NCI-H1694 treated with DMSO at 0.1 percent for 48 hours (cell line): ENCODE data around the gene INSM1.
"Not testable (repeated sequence)": the region's sequence is repeated elsewhere in the genome, so short reads cannot be mapped to it uniquely, and the experiment has no call there.

Source experiments
- DNase-seq: peaks from one replicate; lab custom pipeline; 2025; lab: John Stamatoyannopoulos, UW

The INSM1 gene

GRCh38 chr20:20367575-20368417 is at the start of gene INSM1:
Gene INSM1 (plus strand): TSS chr20:20368104. CDS start chr20:20368268, 164 bp downstream.
- DNase-seq: peak; percentile 84

DNA sequence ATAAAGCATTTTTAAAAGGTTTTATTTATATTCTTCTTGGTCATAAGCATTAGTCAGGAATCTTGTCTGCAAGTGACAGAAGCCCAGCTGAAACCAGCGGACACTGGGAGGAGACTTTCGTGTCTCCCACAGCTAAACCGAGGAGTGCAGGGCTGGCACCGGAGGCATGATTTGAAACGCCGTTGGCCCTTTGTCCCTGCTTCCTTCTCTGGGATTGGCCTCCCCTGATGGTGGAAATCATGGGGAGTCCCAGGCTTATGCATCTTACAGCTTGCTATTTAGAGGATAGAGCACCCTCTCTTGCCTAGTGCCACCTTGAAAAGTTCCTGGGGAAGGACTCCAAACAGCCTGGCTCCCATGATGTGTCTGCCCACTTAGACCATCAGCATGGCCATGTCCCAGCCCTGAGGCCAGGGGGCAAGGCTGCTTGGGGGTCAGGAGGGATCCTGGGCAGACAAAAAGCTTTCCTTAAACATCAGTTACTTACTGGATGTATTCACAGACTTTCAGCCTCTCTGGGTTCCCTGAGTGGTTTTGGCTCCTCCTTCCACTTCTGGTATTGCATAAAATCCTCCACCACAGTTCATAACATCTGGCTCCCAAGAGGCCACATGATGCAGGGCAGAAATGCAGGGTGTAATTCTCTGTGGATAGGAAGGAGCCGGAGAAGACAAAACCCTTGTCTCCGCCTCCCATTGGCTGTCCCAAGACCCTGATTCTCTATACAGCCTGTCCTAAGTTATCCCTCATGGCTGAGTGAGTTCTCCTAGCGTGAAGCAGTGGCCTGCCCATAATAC is 49.3 kb upstream of the INSM1 start:
- peak; percentile 29 for DNase-seq

DNA sequence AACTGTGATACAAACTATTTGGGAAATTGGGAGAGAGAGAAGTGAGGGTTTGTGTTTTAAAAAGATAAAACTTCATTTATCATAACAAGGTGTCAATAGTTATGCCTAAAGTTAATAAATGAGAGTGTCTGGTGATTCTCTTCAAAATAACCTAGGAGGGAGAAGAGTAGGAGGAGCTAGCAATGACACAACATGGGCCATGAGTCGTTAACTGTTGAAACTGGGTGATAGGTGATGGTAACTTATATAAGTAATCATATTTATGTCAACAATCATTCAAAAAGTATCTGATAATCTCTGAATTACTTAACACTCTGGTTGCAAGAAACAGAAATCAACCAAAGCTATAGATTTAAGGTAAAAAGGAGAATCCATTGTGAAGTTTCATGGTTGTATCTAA is 46.8 kb upstream of the INSM1 start:
- DNase-seq: no peak

- no peak for DNase-seq
These were observed 46.0 kb upstream of the INSM1 start for GRCh38 chr20:20321917-20322316.

DNA sequence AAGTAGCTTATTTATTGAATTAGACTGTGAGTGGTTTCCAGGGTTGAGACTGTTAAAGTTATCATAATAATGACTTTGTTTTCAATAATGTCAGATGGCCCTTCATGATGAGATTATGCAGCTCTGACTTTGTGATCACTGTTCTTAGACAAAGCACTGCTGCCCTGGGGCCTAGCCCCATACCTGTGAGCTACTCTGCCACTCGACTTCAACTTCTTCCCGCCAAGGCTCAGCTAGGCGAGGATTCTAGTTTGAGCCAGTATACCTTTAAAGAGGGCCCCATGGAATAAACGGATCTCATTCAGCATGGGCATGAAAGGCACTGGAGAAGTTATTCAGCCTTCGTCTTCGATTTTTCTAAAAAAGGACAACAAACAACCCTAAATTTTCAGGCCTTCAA is 45.0 kb upstream of the INSM1 start:
- DNase-seq: no peak

DNA sequence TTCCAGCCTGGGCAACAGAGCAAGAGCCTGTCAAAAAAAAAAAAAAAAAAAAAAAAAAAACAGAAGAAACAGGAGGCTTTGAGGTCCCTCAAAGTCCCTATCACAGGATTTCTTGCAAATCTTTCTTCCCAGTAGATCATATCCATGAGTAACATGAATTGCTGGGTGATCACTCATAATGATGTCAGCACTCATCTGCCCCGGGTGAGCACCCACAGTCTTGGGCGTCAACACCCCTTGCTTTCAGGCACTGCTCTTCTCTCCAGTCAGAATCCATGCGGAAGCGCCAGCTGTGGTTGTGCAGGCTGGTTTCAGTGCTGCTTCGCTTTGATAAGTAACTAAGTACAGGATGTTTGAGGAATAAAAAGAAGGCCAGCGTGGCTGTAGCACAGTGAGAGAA is 40.2 kb upstream of the INSM1 start:
- DNase-seq: no peak

DNA sequence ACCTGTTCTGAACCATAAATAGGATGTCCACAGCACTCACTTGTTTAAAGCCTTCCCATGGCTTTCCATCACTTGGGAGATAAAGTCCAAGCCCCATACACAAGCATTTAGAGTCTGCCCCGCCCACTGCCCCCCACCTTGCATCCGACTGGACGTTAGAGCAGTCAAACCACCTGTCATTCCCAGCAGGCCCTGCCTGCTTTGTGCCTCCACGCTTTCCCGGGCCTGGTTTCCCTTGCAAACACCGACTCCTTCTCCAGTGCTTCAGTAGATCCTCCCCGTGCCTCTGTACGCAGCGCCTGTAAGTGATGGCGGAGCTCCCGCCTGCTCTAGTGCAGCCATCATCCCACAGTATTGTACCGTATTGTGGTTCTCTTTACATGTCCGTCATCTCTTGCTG is 38.3 kb upstream of the INSM1 start:
- no peak for DNase-seq

DNA sequence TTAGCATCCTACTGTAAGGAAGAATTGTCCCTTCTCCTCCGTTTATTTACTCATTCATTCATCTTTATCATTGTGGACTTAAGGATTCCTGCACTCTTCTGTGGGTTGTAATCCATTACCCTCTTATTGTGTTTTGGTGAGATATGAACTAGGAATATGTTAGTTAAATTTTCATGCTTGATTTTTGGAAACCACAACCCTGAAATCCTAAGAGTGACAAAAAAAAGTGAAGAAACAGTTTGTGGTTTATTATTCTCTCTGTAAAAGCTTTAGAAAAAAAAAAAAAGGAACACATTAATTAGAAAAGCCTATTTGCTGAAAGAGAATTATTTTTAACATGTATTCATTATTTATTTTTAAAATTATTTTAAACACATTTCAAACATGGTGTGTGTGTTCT is 36.7 kb upstream of the INSM1 start:
- no peak for DNase-seq

GRCh38 chr20:20331817-20332216 is 36.1 kb upstream of the INSM1 start:
- DNase-seq: no peak

- no peak for DNase-seq
These were observed 34.0 kb upstream of the INSM1 start for GRCh38 chr20:20333866-20334265.

- no peak for DNase-seq
These were observed 33.4 kb upstream of the INSM1 start for GRCh38 chr20:20334489-20334888.

- no peak for DNase-seq
These were observed 29.7 kb upstream of the INSM1 start for GRCh38 chr20:20338133-20338730.

DNA sequence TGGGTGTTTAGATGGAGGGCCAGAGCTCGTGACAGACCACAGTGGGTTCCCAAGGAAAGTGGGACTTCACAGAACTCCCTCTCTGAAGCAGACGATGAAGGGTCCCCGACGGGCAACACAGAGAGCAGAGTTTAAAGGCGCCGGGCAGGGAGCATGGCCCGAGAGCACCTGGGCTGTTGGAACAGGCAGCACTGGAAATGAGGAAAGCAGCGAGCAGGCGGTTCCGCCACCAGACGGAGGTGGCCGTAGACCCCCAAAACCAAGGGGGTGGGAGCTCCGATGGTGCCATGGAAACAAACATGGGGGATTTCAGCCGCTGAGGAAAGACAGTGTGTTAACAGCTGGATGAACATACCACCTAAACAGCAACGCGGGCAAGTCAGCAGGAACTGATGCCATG is 27.5 kb upstream of the INSM1 start:
- no peak for DNase-seq

DNA sequence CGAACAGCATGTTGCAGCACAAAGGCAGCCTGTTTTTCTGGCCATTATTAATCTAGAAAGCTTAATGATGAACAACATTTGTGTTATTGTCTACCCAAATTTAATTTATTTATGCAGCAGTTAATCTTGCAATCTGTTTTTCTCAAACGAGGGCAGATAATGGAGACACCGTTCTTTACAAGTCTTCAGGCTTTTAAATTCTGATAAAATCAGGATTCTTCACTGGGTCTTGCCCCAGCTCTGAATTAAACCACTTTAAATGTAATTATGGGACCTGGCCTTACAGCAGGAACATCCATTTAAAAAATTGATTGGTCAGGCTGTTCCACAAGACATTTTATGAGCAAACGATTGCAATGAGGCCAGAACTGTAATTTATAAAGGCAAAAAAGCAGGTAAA is 26.5 kb upstream of the INSM1 start:
- no peak for DNase-seq

DNA sequence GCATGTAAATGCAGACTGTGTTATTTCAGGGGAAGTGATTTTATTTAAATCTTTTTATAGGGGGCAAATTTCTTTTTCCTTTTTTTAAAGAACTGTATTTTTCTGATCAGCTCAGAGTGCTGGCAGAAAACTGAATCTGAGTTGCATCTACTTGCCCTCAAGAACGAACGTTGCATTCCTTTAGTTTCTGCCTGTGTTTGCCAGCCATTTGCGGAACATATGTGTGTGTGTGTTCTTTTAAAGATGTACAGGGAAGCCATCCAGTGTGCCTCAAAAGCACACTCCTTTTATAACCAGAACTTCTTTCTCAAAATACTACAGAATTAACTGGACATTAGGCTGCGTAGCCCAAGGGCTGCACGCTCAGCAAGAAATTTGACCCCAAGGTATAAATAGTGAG is 25.8 kb upstream of the INSM1 start:
- DNase-seq: no peak

- DNase-seq: no peak
These were observed 24.0 kb upstream of the INSM1 start for GRCh38 chr20:20343932-20344331.

GRCh38 chr20:20344476-20344875 is 23.4 kb upstream of the INSM1 start:
- no peak for DNase-seq

DNA sequence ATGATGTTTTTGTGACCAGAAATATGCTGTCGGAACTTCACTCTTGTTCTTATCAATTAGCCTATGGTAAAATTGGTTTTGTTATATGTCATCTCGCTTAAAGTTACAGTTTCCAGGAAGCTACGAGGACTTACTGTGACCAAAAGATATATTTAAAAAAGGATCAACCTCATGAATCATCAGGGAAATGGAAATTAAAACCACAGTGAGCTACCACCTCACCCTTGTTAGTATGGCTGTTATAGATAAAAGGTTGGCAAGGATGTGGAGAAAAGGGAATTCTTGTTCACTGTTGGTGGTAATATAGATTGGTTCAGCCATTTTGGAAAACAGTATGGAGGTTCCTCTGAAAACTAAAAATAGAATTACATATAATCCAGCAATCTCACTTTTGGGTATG is 14.3 kb upstream of the INSM1 start:
- DNase-seq: no peak

- DNase-seq: not testable (repeated sequence)
These were observed 12.4 kb upstream of the INSM1 start for GRCh38 chr20:20355503-20355902.

DNA sequence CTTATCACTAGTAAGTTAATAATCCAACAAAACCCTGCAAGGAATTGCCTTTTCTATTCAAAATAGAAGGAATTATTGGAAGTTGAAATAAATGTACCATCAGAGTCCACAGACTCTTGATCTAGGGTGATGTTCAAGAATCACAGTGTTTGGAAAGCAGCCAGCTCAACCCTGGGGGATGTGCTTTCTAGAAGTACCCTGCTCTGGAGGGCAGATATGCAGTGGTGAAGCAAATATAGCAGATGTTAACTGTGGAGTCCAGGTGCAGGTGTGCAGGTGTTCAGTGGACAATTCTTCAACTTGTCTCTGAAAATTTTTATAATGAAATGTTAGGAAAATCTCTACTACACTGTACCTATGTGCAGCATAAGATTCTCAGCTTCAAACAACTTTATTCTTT is 9.1 kb upstream of the INSM1 start:
- no peak for DNase-seq

GRCh38 chr20:20359628-20360027 is 8.3 kb upstream of the INSM1 start:
- DNase-seq: no peak

- peak; percentile 73 for DNase-seq
These were observed 7.4 kb upstream of the INSM1 start for GRCh38 chr20:20360464-20360863.
